Esophagus squamous epithelium (tissue), 4 donors: Measurements from ENCODE around the gene ABCC9.

Source experiments
- CTCF ChIP-seq, 6 experiments: fragments of 450-650 bp in 4 of 6; fragments of 200-600 bp in 2 of 6; sonication (generic) in 2 of 6; IDR thresholded peaks; one replicate each; pipeline ENCODE4 v1.5.1; 2016 to 2019; ENCODE audit warnings: antibody characterized with exemption in 6 of 6, mild to moderate bottlenecking in 4 of 6, moderate library complexity in 4 of 6
- POLR2A ChIP-seq, 4 donors: fragments of 450-650 bp; IDR thresholded peaks; one replicate each; pipeline ENCODE4 v1.6.1; 2017; ENCODE audit warnings: antibody characterized with exemption in 4 of 4, mild to moderate bottlenecking in 4 of 4, moderate library complexity in 3 of 4

GRCh38 chr12:21971344-21971743 lies 30.1 kb upstream of the ABCC9 start:
- TF ChIP-seq CTCF (IDR thresholded peaks at IDR 0.05) (no peak), POLR2A (IDR thresholded peaks at IDR 0.05) (no peak)
